Activated CD8-positive, alpha-beta memory T cell treated with anti-CD3 and anti-CD28 coated beads, Interleukin-2, amount 10 ng/mL, durations not matched to agents 7 days and 5 days (primary cell): ENCODE results near the gene LYZL6. TPM values are rescaled to one million over a fixed set of nuclear protein-coding genes. Genes with fewer than 3 reads are reported as not detected.

Experiments used
- ATAC-seq: fragments of 150-1000 bp; cut with Tn5 transposase; one replicate; pipeline ENCODE4 v1.10.0; 2021; ENCODE audit warnings: moderate library complexity
- CTCF ChIA-PET: fragments of 350-600 bp; sonication (Branson Sonifier 250); formaldehyde crosslinking; loops from one replicate; lab custom pipeline; 2021; ENCODE audit warnings: antibody characterized with exemption; lab: Charles Lee
- DNase-seq: peaks from one replicate; pipeline ENCODE4 v3.0.0-alpha.2; 2020
- H3K27ac Mint-ChIP-seq: one replicate; pipeline ENCODE4 v1.8.0; 2021; ENCODE audit warnings: mild to moderate bottlenecking, mixed read lengths
- H3K27me3 Mint-ChIP-seq: one replicate; pipeline ENCODE4 v1.8.0; 2021; ENCODE audit warnings: mixed read lengths
- H3K36me3 Mint-ChIP-seq: one replicate; pipeline ENCODE4 v1.8.0; 2021; ENCODE audit warnings: mild to moderate bottlenecking, mixed read lengths
- H3K4me1 Mint-ChIP-seq: one replicate; pipeline ENCODE4 v1.8.0; 2021; ENCODE audit warnings: mixed read lengths
- H3K4me3 Mint-ChIP-seq: one replicate; pipeline ENCODE4 v1.8.0; 2021; ENCODE audit warnings: mild to moderate bottlenecking, moderate library complexity, mixed read lengths
- H3K9me3 Mint-ChIP-seq: one replicate; pipeline ENCODE4 v1.8.0; 2022; ENCODE audit warnings: low read depth, mixed read lengths
- total RNA-seq, 2 experiments: library from RNA; stranded (reverse); gene quantifications; one replicate each; pipeline ENCODE4 v1.2.3, GENCODE V29; 2021

LYZL6 gene
- total RNA-seq, 2 experiments from 2014 or later = not detected

GRCh38 chr17:35914354-35914753, 29.2 kb downstream of the LYZL6 start:
- Mint-ChIP-seq H3K4me1 (peaks cover 42% of the 10 kb centered on the region), H3K27me3 (no peaks in the 10 kb centered on the region)

GRCh38 chr17:35913609-35914008, 29.9 kb downstream of the LYZL6 start:
- CTCF ChIA-PET = interaction anchor here (0.8 to 1.6 kb wide), 4 partner anchors 13 to 87 kb away, joined by 3 to 5 read pairs (median 3); no protein-coding TSS in a partner anchor
- DNase-seq = no peak
- Mint-ChIP-seq H3K4me3 (no peak overlapping the region), H3K27ac (no peak overlapping the region), H3K4me1 (peaks cover 47% of the 10 kb centered on the region), H3K27me3 (no peaks in the 10 kb centered on the region), H3K9me3 (no peaks in the 10 kb centered on the region), H3K36me3 (peaks cover 52% of the 10 kb centered on the region)
- no peak for ATAC-seq

More at GRCh38 chr17:35914354-35914753, 29.2 kb downstream of the LYZL6 start:
- no peak overlapping the region for H3K4me3 Mint-ChIP-seq
- H3K9me3 Mint-ChIP-seq = no peaks in the 10 kb centered on the region
- CTCF ChIA-PET = interaction anchor here (0.8 to 1.6 kb wide), 4 partner anchors 12 to 33 kb away, joined by 3 to 5 read pairs (median 4); no protein-coding TSS in a partner anchor
- DNase-seq (no peak), ATAC-seq (no peak)
- H3K27ac Mint-ChIP-seq = no peak overlapping the region
- H3K36me3 Mint-ChIP-seq = peaks cover 49% of the 10 kb centered on the region

- peaks cover 44% of the 10 kb centered on the region for H3K4me1 Mint-ChIP-seq
- no peaks in the 10 kb centered on the region for H3K9me3 Mint-ChIP-seq
- peaks cover 50% of the 10 kb centered on the region for H3K36me3 Mint-ChIP-seq
- no peak overlapping the region for H3K27ac Mint-ChIP-seq
- CTCF ChIA-PET = interaction anchor here (1.3 kb wide), 1 partner anchor 63 kb away, joined by 3 read pairs; no protein-coding TSS in a partner anchor
- H3K27me3 Mint-ChIP-seq = no peaks in the 10 kb centered on the region
- no peak for DNase-seq
- no peak for ATAC-seq
- no peak overlapping the region for H3K4me3 Mint-ChIP-seq
These were observed 30.6 kb downstream of the LYZL6 start for GRCh38 chr17:35912942-35913341.

- no peak for ATAC-seq
- Mint-ChIP-seq H3K9me3 (no peaks in the 10 kb centered on the region), H3K36me3 (peaks cover 45% of the 10 kb centered on the region), H3K27me3 (no peaks in the 10 kb centered on the region), H3K4me1 (peaks cover 47% of the 10 kb centered on the region), H3K4me3 (no peak overlapping the region), H3K27ac (no peak overlapping the region)
- CTCF ChIA-PET = interaction anchor here (1.3 to 3.6 kb wide), 3 partner anchors 13 to 63 kb away, joined by 3 to 23 read pairs (median 7); no protein-coding TSS in a partner anchor
- DNase-seq = no peak
These were observed 31.1 kb downstream of the LYZL6 start for GRCh38 chr17:35912339-35912912.

- H3K9me3 Mint-ChIP-seq = no peaks in the 10 kb centered on the region
- ATAC-seq = no peak
- H3K27me3 Mint-ChIP-seq = no peaks in the 10 kb centered on the region
- no peak overlapping the region for H3K4me3 Mint-ChIP-seq
- no peak overlapping the region for H3K27ac Mint-ChIP-seq
- peaks cover 49% of the 10 kb centered on the region for H3K36me3 Mint-ChIP-seq
- peaks cover 48% of the 10 kb centered on the region for H3K4me1 Mint-ChIP-seq
- DNase-seq = no peak
- CTCF ChIA-PET = interaction anchor here (0.7 to 3.6 kb wide), 6 partner anchors 9 to 93 kb away, joined by 3 to 23 read pairs (median 3); no protein-coding TSS in a partner anchor
These were observed 34.1 kb downstream of the LYZL6 start for GRCh38 chr17:35909408-35909807.

- Mint-ChIP-seq H3K4me3 (no peak overlapping the region), H3K36me3 (peaks cover 44% of the 10 kb centered on the region), H3K9me3 (no peaks in the 10 kb centered on the region), H3K27ac (no peak overlapping the region), H3K4me1 (peaks cover 49% of the 10 kb centered on the region), H3K27me3 (no peaks in the 10 kb centered on the region)
- DNase-seq (no peak), ATAC-seq (no peak)
- CTCF ChIA-PET = interaction anchor here (1.0 to 1.3 kb wide), 2 partner anchors 15 to 23 kb away, joined by 4 to 5 read pairs; partner anchors contain the start of gene RDM1
These were observed 35.8 kb downstream of the LYZL6 start for GRCh38 chr17:35907691-35908090.

GRCh38 chr17:35906926-35907637, 36.4 kb downstream of the LYZL6 start:
- DNase-seq (no peak), ATAC-seq (no peak)
- CTCF ChIA-PET = interaction anchor here (1.0 to 1.5 kb wide), 3 partner anchors 15 to 28 kb away, joined by 3 to 5 read pairs (median 4); partner anchors contain the start of genes CCL5 and RDM1
- H3K4me3 Mint-ChIP-seq = no peak overlapping the region
- peaks cover 43% of the 10 kb centered on the region for H3K36me3 Mint-ChIP-seq
- H3K27me3 Mint-ChIP-seq = no peaks in the 10 kb centered on the region
- no peak overlapping the region for H3K27ac Mint-ChIP-seq
- no peaks in the 10 kb centered on the region for H3K9me3 Mint-ChIP-seq
- H3K4me1 Mint-ChIP-seq = peaks cover 50% of the 10 kb centered on the region

GRCh38 chr17:35906191-35906925, 37.2 kb downstream of the LYZL6 start:
- no peak for ATAC-seq
- Mint-ChIP-seq H3K4me1 (peaks cover 54% of the 10 kb centered on the region), H3K27me3 (no peaks in the 10 kb centered on the region), H3K27ac (no peak overlapping the region), H3K9me3 (no peaks in the 10 kb centered on the region), H3K4me3 (no peak overlapping the region), H3K36me3 (peaks cover 39% of the 10 kb centered on the region)
- CTCF ChIA-PET = interaction anchor here (0.7 to 1.5 kb wide), 3 partner anchors 14 to 677 kb away, joined by 3 to 5 read pairs (median 3); partner anchors contain the start of gene CCL5
- no peak for DNase-seq

- DNase-seq (no peak), ATAC-seq (no peak)
- H3K4me3 Mint-ChIP-seq = no peak overlapping the region
- H3K27ac Mint-ChIP-seq = no peak overlapping the region
- H3K9me3 Mint-ChIP-seq = no peaks in the 10 kb centered on the region
- CTCF ChIA-PET = interaction anchor here (1.0 to 16.1 kb wide), 4 partner anchors 15 to 139 kb away, joined by 3 to 254 read pairs (median 4); partner anchors contain the start of gene CCL5
- H3K4me1 Mint-ChIP-seq = peaks cover 68% of the 10 kb centered on the region
- H3K36me3 Mint-ChIP-seq = peaks cover 29% of the 10 kb centered on the region
- no peaks in the 10 kb centered on the region for H3K27me3 Mint-ChIP-seq
These were observed 40.1 kb downstream of the LYZL6 start for GRCh38 chr17:35903451-35903850.

- Mint-ChIP-seq H3K4me1 (peaks cover 70% of the 10 kb centered on the region), H3K27ac (peak overlapping the region; percentile 91), H3K27me3 (no peaks in the 10 kb centered on the region), H3K4me3 (no peak overlapping the region), H3K36me3 (peaks cover 24% of the 10 kb centered on the region), H3K9me3 (no peaks in the 10 kb centered on the region)
- ATAC-seq (no peak), DNase-seq (no peak)
- CTCF ChIA-PET = interaction anchor here (1.2 to 16.1 kb wide), 5 partner anchors 10 to 52 kb away, joined by 4 to 254 read pairs (median 5); partner anchors contain the start of gene CCL5
These were observed 41.8 kb downstream of the LYZL6 start for GRCh38 chr17:35901631-35902175.

- peak overlapping the region; percentile 91 for H3K27ac Mint-ChIP-seq
- peaks cover 75% of the 10 kb centered on the region for H3K4me1 Mint-ChIP-seq
- H3K27me3 Mint-ChIP-seq = no peaks in the 10 kb centered on the region
- peaks cover 19% of the 10 kb centered on the region for H3K36me3 Mint-ChIP-seq
- H3K9me3 Mint-ChIP-seq = no peaks in the 10 kb centered on the region
- CTCF ChIA-PET = interaction anchor here (1.0 to 16.1 kb wide), 9 partner anchors 9 to 248 kb away, joined by 3 to 254 read pairs (median 5); partner anchors contain the start of genes CCL5 and RDM1
- DNase-seq (peak; percentile 64), ATAC-seq (peak; percentile 25)
- H3K4me3 Mint-ChIP-seq = peak overlapping the region; percentile 66
These were observed 42.6 kb downstream of the LYZL6 start for GRCh38 chr17:35900708-35901480.

- CTCF ChIA-PET = interaction anchor here (1.0 to 16.1 kb wide), 8 partner anchors 10 to 248 kb away, joined by 3 to 254 read pairs (median 7); partner anchors contain the start of genes CCL5 and RDM1
- peak overlapping the region; percentile 91 for H3K27ac Mint-ChIP-seq
- peak; percentile 82 for DNase-seq
- H3K9me3 Mint-ChIP-seq = no peaks in the 10 kb centered on the region
- peaks cover 80% of the 10 kb centered on the region for H3K4me1 Mint-ChIP-seq
- ATAC-seq = peak; percentile 28
- no peaks in the 10 kb centered on the region for H3K27me3 Mint-ChIP-seq
- peak overlapping the region; percentile 66 for H3K4me3 Mint-ChIP-seq
- peaks cover 16% of the 10 kb centered on the region for H3K36me3 Mint-ChIP-seq
These were observed 43.2 kb downstream of the LYZL6 start for GRCh38 chr17:35900280-35900679.
